GM19463 (cell line): ENCODE data around the gene PPIP5K1.
"Not testable (repeated sequence)": the region's sequence is repeated elsewhere in the genome, so short reads cannot be mapped to it uniquely, and the experiment has no call there.

ENCODE experiments used
- ATAC-seq: cut with Tn5 transposase; IDR thresholded peaks from one replicate; pipeline ENCODE4 v1.9.1; 2021; ENCODE audit warnings: mild to moderate bottlenecking, moderate library complexity; ENCODE audit not compliant: unreplicated experiment

The PPIP5K1 gene

DNA sequence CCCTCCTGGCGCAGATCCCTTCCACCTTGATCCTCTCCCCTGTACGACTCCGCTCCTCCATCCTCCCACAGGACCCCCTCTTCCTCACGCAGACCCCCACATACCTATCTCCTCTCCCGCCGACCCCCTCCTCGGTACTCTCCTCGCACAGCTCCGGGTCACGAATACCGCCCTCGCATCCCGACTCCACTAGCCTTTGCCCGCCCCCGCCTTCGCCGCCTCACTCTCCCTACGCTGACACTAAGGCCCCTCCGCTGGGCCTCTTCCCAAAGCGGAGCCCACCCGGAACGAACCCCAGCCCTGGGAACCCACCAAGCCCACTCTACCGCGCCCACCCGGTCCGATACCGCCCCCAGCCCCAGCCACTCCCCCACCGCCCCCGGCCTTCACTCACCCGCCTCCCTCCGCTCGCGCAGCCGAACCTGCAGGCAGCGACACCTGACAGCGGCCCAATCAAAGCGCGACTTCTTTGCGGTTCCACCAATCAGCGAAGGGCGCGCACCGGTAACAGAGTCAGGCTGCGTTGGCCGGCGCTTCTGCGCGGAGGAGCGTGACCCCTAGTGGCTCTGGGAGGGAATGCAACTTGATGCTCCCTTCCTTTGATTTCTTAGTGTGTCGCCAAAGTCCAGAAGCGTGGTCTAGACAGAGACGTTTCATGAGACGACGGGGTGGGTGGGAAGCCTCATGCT lies at the start of gene PPIP5K1:
Gene PPIP5K1 (minus strand): TSS at position 431 of the 689 bp plus-strand sequence. CDS start 5,704 bp downstream, outside the sequence.
- peak; percentile 98 for ATAC-seq

DNA sequence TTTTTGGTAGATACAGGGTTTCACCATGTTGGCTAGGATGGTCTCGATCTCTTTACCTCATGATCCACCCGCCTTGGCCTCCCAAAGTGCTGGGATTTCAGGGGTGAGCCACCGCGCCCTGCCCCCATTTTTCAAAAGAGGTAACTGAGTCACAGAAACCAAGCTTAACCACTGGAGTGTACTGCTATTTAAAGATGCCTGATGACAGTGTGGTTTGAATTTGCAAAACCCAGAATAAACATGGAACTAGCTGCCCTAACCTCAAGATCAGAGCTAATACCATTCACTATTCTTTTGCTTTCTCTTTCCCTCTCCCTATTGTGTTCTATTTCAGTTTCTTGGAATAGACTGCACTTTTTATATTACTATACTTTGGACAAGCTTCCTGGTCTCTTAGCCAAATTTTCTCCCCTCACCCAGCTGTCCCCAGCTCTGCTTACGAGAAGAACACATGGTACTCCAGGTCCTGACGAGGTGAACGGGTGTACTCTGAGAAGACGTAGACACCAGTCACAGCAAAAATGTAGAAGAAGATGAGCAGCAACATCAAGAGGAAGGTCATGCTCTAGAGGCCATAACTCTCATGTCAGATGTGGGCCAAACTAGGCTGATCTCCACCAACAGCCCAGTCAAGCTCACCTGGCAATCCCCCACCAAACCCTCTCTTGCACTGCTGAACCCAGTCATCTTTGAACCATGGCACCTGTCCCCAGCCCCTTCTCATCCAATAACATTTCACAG lies 48.6 kb upstream of the PPIP5K1 start:
- not testable (repeated sequence) for ATAC-seq

DNA sequence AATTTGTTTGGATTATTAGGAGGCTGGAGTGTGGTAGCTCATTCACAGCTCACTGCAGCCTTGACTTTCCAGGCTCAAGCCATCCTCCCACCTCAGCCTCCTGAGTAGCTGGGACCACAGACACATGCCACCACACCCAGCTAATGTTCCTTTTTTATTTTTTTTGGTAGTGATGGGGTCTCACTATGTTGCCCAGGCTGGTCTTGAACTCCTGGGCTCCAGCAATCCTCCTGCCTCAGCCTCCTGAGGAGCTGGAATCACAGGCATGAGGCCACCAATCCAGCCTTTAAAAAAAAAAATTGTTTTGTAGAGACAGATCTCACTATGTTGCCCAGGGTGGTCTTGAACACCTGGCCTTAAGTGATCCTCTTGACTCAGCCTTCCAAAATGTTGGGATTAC lies 36.9 kb upstream of the PPIP5K1 start:
- ATAC-seq: not testable (repeated sequence)

DNA sequence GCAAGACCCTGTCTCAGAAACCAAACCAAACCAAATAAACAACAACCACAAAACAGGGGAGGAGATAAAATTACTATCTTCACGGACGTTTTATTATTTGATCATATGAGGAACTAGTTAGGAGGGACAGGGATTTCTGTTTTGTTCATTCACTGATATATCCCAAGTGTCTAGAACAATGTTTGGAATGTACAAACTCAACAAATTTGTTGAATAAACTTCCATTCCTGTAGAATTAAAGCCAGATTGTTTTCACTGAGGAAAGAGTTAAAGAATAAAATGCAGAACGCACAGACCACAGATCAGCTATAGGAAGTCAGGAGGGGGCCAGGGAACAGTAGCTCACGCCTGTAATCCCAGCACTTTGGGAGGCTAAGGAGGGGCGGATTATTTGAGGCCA lies 35.1 kb upstream of the PPIP5K1 start:
- no peak for ATAC-seq

DNA sequence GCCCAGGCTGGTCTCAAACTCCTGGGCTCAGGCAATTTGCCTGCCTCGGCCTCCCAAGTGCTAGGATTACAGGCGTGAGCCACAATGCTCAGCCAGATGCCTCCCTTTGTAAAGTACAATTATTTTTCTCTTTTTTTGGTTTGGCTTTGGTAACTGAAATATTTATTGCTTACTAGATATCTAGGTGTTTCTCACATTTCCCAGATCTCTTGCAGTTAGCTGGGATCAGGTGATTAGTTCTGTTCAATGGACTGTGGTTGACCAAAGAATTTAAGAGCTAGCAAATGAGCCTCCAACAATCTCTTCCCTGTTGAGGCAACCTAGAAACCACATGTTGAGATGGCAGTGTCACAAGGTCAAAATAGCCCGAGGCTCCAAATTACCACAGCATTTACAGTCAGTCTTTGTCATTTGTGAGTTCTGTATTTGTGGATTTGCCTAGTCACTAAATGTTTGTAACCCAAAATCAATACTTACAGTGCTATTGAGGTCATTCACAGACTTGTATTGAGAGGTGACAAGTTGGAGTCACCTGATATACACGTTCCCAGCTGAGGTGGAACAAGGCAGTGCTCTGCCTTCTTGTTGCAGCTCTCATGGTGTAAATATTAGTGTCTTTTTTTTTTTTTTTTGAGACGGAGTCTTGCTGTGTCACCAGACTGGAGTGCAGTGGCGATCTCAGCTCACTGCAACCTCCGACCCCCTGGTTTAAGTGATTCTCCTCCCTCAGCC lies 32.2 kb upstream of the PPIP5K1 start:
- ATAC-seq: not testable (repeated sequence)

DNA sequence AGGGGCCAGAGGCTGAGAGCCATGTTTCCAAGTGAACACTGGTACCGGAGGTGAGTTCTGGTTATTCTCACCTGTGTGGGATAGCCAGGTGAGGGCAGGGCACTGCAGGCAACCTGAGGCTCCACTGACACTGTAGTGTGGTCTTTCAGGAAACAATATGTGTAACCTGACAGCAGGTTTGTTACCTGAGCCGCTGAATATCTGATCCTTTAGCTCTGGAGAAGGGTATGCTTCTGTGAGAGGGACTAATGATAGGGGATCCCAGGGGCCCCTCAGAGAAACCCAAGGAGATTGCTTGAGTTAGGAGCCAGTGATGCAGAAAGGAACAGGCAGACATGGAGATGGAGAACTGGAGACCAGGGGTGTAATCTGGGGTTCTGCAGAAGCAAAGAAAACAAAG lies 28.7 kb upstream of the PPIP5K1 start, which contains the start of gene STRC:
Gene STRC (minus strand): TSS at position 101 of the 400 bp plus-strand sequence. CDS start 78 bp downstream, at position 23.
- not testable (repeated sequence) for ATAC-seq

DNA sequence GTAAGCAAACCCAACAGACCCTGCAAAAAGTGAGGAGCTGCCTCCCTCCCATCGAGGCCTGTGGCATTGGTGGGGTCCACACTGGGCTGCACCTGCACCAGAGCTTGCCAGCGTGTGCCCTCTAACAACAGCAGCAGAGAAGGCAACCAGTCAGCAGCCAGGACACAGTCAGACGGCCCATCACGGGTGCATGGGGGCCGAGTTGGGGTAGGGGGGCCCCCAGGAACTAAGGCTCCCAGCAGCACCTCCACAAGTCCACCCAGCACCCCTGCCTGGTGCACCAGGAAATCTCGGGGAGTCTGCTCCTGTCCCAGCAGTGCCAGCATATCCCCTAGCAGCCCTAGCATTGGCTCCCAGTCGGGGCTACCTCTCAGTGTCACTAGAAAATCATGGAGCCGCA lies 27.7 kb upstream of the PPIP5K1 start:
- ATAC-seq: not testable (repeated sequence)

DNA sequence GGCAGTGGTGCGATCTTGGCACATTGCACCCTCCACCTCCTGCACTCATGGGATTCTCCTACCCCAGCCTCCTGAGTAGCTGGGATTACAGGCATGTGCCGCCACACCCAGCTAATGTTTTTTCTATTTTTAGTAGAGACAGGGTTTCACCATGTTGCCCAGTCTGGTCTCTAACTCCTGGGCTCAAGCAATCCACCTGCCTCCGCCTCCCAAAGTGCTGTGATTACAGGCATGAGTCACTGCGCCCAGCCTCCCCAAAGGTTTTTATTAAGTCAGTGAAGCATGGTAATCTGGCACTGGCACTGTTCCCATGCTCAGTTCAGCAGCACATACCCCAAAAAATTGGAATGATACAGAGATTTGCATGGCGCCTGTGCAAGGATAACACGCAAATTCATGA lies 12.2 kb upstream of the PPIP5K1 start:
- ATAC-seq: not testable (repeated sequence)

DNA sequence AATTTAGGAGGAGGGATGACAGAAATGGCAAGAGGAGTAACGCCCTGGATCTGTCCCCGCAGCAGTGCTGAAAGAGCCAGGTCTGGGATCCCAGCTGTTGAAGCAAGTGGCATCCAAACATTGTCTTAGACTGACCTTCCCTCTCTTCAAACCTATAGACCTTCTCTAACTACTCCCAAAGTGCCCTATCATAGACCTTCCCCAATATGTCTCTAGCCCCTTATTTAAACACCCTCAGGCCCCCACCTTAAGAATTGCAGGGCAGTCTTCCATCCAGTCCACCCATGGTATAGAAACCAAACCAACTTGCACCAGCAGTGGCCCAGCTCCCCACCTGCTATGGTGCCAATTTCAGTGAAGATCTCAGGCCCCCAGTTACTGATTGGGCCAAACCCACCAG lies 10.2 kb upstream of the PPIP5K1 start:
- ATAC-seq: not testable (repeated sequence)

DNA sequence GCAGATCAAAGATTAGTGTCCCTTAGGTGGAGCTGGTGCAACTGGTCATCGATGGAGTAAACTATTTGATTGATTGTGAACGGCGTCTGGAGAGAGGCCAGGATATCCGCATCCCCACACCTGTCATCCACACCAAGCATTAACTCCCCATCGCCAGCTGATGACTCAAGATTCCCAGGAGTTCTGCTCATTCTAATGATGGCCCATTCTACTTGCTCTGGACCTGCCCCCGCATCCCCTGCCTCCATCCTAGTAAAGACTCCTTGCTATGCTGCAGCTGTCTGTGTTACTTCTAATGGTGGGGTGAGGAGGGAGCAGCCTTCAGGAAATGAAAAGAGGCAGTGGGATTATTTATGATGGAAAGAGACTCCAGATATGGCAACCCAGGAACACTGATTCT lies 9.1 kb upstream of the PPIP5K1 start:
- not testable (repeated sequence) for ATAC-seq

DNA sequence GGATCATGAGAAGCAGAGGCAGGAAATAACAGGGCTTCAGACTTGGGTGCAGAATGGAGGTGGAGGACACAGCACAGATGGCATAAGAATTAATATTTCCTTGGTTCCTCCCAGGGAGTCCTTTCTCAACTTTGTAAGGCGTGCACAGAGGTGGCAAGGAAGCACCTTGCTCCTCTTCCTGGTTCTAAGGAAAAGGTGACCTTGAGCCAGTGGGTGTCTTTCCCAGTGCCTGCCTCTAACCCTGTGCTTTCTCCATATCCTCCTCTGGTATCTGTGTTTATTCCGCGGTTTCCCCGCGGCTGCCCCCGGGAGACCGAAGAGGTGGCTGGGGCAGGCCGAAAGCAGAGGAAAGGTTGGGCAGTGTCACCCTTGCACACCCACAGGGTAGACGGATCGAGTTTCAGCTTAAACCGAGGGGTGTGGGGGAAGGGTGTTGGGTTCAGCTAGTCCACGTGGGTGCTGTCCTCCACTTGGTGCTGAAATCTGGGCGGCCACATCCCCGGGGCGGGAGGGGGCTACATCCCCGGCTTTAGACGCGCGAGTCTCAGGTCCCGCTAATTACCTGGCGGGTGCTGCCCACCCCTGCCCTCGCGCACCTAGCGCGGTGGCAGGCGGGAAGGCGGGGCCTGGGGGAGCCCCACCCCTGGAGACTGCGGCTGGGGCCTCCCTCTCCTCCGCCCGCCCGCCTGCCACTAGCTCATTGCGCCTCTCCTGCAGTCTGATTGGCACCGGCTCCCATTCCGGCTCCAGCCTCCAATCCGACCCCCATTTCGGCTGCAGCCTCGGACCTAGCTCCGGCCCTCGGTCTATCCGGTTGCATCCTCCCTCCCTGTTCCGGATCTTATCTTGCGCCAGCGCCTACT lies 3.6 kb upstream of the PPIP5K1 start, which contains the start of gene CKMT1B:
Gene CKMT1B (plus strand): TSS at position 700 of the 863 bp plus-strand sequence. CDS start 192 bp downstream, outside the sequence.
- not testable (repeated sequence) for ATAC-seq

DNA sequence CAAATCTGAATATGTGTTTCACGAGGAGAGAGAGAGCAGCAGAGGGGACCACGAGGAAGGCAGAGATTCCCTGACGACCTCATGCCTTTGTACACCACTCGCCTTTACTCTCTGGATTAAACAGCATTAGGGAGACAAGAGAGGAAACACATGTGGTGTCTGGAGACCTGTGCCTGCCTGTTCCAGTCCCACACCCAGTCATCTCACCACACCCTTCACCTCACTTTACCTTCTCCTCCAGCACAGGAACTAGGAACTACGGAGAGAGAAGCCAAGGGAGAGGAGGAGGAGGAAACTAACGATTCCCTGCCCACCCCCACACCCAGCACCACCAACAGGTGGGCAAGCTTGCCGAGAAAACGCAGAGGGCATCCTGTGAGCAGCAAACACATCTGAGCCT lies 2.8 kb upstream of the PPIP5K1 start:
- not testable (repeated sequence) for ATAC-seq

DNA sequence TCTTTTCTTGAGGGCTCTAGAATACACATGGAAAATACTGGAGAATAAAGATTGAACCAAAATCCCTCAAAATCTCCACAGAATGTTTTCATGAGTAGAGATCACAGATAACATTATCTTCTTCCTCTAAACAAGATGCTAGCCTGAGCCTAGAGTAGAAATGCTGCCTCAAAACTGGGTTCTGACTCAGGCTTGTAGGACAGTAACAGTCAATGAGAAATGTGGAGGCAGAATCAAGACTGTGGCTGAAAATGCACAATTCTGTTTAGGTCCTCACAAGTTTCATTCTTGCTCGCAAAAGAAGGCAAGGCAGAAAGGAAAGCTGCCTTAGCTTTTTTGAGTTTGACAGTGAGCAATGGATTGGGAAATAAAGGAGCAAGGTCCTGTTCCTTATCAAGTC lies 15.4 kb downstream of the PPIP5K1 start:
- ATAC-seq: not testable (repeated sequence)

DNA sequence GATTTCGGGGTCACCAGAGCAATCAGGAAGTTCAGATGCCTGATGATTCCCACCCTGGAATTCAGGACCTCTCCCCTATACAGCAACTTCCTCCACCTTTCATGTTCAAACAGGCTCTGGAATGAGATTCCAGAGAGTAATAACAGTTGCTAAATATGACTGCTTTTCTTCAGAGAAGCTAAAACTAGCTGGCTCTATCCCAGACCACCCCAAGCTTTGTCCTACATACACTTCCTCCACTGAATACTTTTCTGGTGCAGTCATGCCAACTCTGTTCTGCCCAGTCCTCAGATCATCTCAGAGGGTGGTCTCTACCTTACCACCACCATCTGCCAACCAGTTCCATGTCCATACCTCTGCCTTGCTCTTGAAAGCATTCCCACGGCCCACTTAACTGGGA lies 23.4 kb downstream of the PPIP5K1 start:
- ATAC-seq: not testable (repeated sequence)

DNA sequence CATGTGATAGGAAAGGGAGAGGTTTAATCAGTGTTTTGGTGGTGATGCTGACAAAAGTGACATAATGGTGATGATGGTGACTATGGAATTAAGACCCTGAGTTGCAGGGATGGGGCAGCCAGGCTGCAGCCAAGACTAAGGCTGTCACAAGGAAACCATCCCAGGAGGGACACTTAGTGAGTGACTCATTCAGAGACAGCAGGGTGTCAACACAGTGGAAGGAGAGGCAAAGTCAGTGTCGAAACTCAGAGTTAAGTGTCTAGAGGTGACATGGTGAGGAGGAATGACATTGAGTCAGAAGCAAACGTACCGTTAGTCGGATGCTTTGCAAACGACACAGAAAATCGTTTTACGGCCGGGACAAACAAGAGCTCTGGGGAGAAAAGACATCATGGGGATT lies 26.2 kb downstream of the PPIP5K1 start:
- not testable (repeated sequence) for ATAC-seq

DNA sequence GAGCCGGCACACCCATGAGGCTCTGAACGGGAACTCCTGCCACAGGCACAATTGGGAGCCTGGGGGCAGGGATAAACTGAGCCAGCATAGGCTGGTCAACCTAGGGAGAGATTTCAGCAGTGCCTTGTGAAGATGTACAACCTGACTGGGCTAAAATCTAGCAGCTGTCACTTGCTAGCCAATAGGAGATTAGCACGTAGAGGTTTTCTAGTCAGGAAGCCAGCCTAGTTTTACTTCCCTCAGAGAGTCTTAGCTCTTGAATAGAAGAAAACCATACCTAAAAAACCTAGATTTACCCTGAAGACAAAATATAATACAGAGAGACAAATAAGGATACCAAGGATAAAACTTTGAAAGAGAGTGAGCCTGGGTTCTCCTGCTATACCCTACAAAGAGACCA lies 27.3 kb downstream of the PPIP5K1 start:
- ATAC-seq: not testable (repeated sequence)

DNA sequence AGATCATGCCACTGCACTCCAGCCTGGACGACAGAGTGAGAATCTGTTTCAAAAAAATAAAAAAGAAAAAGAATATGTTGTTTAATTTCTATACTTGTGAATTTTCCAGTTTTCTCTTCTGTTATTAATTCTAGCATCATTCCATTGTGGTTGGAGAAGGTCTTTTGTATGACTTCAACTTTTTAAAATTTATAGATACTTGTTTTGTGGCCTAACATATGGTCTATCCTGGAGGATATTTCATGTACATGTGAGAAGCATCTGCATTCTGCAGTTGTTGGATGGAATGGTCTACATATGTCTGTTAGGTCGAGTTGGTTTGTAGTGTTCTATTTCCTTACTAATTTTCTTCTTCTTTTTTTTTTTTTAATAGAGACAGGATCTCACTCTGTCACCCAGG lies 37.0 kb downstream of the PPIP5K1 start:
- ATAC-seq: no peak

DNA sequence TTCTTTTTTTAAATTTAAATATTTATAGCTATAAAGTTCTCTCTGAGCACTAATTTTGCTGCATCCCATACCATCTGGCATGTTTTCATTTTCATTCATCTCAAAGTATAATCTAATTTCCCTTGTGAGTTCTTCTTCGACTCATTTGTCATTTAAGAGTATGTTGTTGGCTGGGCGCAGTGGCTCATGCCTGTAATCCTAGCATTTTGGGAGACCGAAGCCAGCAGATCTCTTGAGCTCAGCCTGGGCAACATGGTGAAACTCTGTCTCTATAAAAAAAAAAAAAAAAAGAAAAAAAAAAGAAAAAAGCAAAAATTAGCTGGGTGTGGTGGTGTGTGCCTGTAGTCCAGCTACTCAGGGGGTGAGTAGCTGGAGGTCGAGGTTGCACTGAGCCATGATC lies 37.8 kb downstream of the PPIP5K1 start:
- no peak for ATAC-seq

DNA sequence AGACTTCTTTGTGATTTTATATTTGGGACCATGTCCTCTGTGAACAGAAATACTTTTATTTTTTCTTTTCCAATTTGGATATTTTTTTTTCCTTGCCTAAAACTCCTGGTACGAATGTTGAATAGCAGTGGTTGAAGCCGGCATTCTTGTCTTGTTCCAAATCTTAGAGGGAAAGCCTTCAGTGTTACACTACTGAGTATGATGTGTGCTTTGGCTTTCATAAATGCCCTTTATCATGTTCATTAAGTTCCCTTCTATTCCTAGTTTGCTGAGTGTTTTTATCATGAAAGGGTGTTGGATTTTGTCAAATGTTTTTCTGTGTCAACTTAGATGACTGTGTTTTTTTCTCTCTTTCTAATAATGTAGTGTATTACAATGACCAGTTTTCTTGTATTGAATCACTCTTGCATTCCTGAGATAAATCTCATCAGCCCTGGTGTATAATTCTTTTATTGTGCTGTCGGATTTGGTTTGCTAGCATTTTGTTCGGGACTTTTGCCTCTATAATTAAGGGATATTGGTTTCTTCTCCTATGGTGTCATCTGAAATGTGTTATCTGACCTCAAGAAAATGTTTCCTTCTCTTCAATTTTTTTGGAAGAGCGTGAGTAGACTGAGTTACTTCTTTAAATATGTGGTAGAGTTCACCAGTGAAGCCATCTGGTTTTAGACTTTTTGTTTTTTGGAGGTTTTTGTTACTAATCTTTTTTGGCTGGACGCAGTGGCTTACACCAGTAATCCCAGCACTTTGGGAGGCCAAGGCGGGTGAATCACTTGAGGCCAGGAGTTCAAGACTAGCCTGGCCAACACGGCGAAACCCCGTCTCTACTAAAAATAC lies 39.3 kb downstream of the PPIP5K1 start:
- ATAC-seq: no peak
